H9 (cell line): Measurements from ENCODE around the gene TTK. TPM values are rescaled to one million over a fixed set of nuclear protein-coding genes. Genes with fewer than 3 reads are reported as not detected.

Source experiments
- DNase-seq: peaks from one replicate; pipeline ENCODE4 v3.0.0-alpha.2; 2017
- H2AFZ ChIP-seq: one replicate; pipeline ENCODE4 v1.6.1; 2013; ENCODE audit warnings: mild to moderate bottlenecking, low read length, control low read depth, moderate library complexity
- H2AK5ac ChIP-seq: 2 replicates; pipeline ENCODE4 v1.6.1; 2013; ENCODE audit warnings: low read length, control low read depth, mixed read lengths; ENCODE audit not compliant: insufficient read length
- H2BK120ac ChIP-seq: one replicate; pipeline ENCODE4 v1.6.1; 2013; ENCODE audit warnings: low read depth, mild to moderate bottlenecking, low read length, control low read depth, inconsistent platforms; ENCODE audit not compliant: poor library complexity, severe bottlenecking
- H2BK12ac ChIP-seq: 2 replicates; pipeline ENCODE4 v1.6.1; 2013; ENCODE audit warnings: low read length, control low read depth, mixed read lengths, low read depth; ENCODE audit not compliant: insufficient read length
- H2BK15ac ChIP-seq: 2 replicates; pipeline ENCODE4 v1.6.1; 2013; ENCODE audit warnings: low read depth, low read length, control low read depth
- H2BK20ac ChIP-seq: one replicate; pipeline ENCODE4 v1.6.1; 2013; ENCODE audit warnings: low read depth, mild to moderate bottlenecking, low read length, control low read depth, inconsistent platforms; ENCODE audit not compliant: poor library complexity, severe bottlenecking
- H2BK5ac ChIP-seq: 2 replicates; pipeline ENCODE4 v1.6.1; 2013; ENCODE audit warnings: low read length, control low read depth, mixed read lengths; ENCODE audit not compliant: insufficient read length
- H3K14ac ChIP-seq: 2 replicates; pipeline ENCODE4 v1.6.1; 2013; ENCODE audit warnings: low read length, control low read depth; ENCODE audit not compliant: insufficient read depth
- H3K18ac ChIP-seq: 2 replicates; pipeline ENCODE4 v1.6.1; 2013; ENCODE audit warnings: low read depth, mild to moderate bottlenecking, mixed read lengths, low read length, control low read depth; ENCODE audit not compliant: insufficient read length
- H3K23ac ChIP-seq: 2 replicates; pipeline ENCODE4 v1.6.1; 2013; ENCODE audit warnings: low read length, control low read depth, mixed read lengths, low read depth; ENCODE audit not compliant: insufficient read length
- H3K23me2 ChIP-seq: 2 replicates; pipeline ENCODE4 v1.6.1; 2013; ENCODE audit warnings: low read depth, mild to moderate bottlenecking, mixed read lengths, low read length, control low read depth; ENCODE audit not compliant: insufficient read length, poor library complexity, severe bottlenecking
- H3K27ac ChIP-seq: 2 replicates; pipeline ENCODE4 v1.5.1; 2013; ENCODE audit warnings: low read length, control low read depth, mixed read lengths, low read depth; ENCODE audit not compliant: insufficient read length
- H3K27me3 ChIP-seq: 2 replicates; pipeline ENCODE4 v1.6.1; 2013; ENCODE audit warnings: low read length, control low read depth, inconsistent platforms; ENCODE audit not compliant: insufficient read depth
- H3K4ac ChIP-seq: 2 replicates; pipeline ENCODE4 v1.6.1; 2013; ENCODE audit warnings: low read depth, mild to moderate bottlenecking, control low read depth, inconsistent platforms, low read length, moderate library complexity
- H3K4me1 ChIP-seq: 2 replicates; pipeline ENCODE4 v1.6.1; 2013; ENCODE audit warnings: low read length, control low read depth, inconsistent platforms; ENCODE audit not compliant: insufficient read depth
- H3K4me2 ChIP-seq: 2 replicates; pipeline ENCODE4 v1.6.1; 2013; ENCODE audit warnings: low read length, control low read depth, mixed read lengths; ENCODE audit not compliant: insufficient read length, insufficient read depth
- H3K56ac ChIP-seq: 2 replicates; pipeline ENCODE4 v1.6.1; 2013; ENCODE audit warnings: low read depth, mild to moderate bottlenecking, mixed read lengths, low read length, control low read depth; ENCODE audit not compliant: insufficient read length
- H3K79me1 ChIP-seq: 2 replicates; pipeline ENCODE4 v1.6.1; 2013; ENCODE audit warnings: low read depth, mild to moderate bottlenecking, moderate library complexity, low read length, control low read depth, inconsistent platforms; ENCODE audit not compliant: insufficient read depth, poor library complexity, severe bottlenecking
- H3K79me2 ChIP-seq: 2 replicates; pipeline ENCODE4 v1.6.1; 2013; ENCODE audit warnings: low read length, control low read depth, inconsistent platforms; ENCODE audit not compliant: insufficient read depth
- H3K9ac ChIP-seq: 2 replicates; pipeline ENCODE4 v1.6.1; 2013; ENCODE audit warnings: low read length, control low read depth, mixed read lengths; ENCODE audit not compliant: insufficient read length; ENCODE audit errors: extremely low read depth
- H3K9me3 ChIP-seq: one replicate; pipeline ENCODE4 v1.6.1; 2013; ENCODE audit warnings: low read depth, low read length, inconsistent platforms; ENCODE audit not compliant: control insufficient read depth
- H3T11ph ChIP-seq: one replicate; pipeline ENCODE4 v1.6.1; 2013; ENCODE audit warnings: mild to moderate bottlenecking, low read length, control low read depth, inconsistent platforms
- H4K20me1 ChIP-seq: one replicate; pipeline ENCODE4 v1.6.1; 2013; ENCODE audit not compliant: control insufficient read depth, insufficient read length, insufficient read depth
- H4K5ac ChIP-seq: 2 replicates; pipeline ENCODE4 v1.6.1; 2013; ENCODE audit warnings: low read depth, mild to moderate bottlenecking, mixed read lengths, low read length, control low read depth; ENCODE audit not compliant: insufficient read length
- H4K8ac ChIP-seq: replicated peaks from 2 replicates; pipeline ENCODE4 v1.6.1; 2013; ENCODE audit warnings: low read length, control low read depth, mixed read lengths, low read depth; ENCODE audit not compliant: insufficient read length
- H4K91ac ChIP-seq: 2 replicates; pipeline ENCODE4 v1.6.1; 2013; ENCODE audit warnings: low read depth, mild to moderate bottlenecking, moderate library complexity, mixed read lengths, low read length, control low read depth; ENCODE audit not compliant: insufficient read length
- H3K27ac Mint-ChIP-seq, 3 experiments: 2 replicates in 2 of 3; 3 replicates in 1 of 3; pipeline ENCODE4 v1.8.0; 2020 to 2021; ENCODE audit warnings: mixed read lengths in 3 of 3, mild to moderate bottlenecking in 1 of 3, moderate library complexity in 1 of 3
- H3K27me3 Mint-ChIP-seq: 2 replicates; pipeline ENCODE4 v1.8.0; 2021; ENCODE audit warnings: low read depth, mild to moderate bottlenecking, moderate library complexity, mixed read lengths
- H3K36me3 Mint-ChIP-seq, 3 experiments: 2 replicates in 2 of 3; 3 replicates in 1 of 3; pipeline ENCODE4 v1.8.0; 2020 to 2021; ENCODE audit warnings: low read depth in 3 of 3, mixed read lengths in 3 of 3; ENCODE audit not compliant: insufficient read depth in 1 of 3
- H3K4me1 Mint-ChIP-seq, 2 experiments: 2 replicates each; pipeline ENCODE4 v1.8.0; 2020; ENCODE audit warnings: mixed read lengths in 2 of 2
- H3K4me3 Mint-ChIP-seq, 2 experiments: 2 replicates in 1 of 2; 3 replicates in 1 of 2; pipeline ENCODE4 v1.8.0; 2020 to 2021; ENCODE audit warnings: mild to moderate bottlenecking in 2 of 2, mixed read lengths in 2 of 2, moderate library complexity in 1 of 2
- H3K9me3 Mint-ChIP-seq, 2 experiments: 2 replicates in 1 of 2; 3 replicates in 1 of 2; pipeline ENCODE4 v1.8.0; 2020; ENCODE audit warnings: mild to moderate bottlenecking in 2 of 2, mixed read lengths in 2 of 2, moderate library complexity in 1 of 2
- WGBS: extraction: QIAGEN DNeasy Blood & Tissue Kit; methylation state at CpG from one replicate; pipeline ENCODE4 v1.1.7; 2013; ENCODE audit warnings: missing lambda C conversion rate, low lambda C conversion rate, mixed read lengths; ENCODE audit not compliant: insufficient read length; ENCODE audit errors: extremely low coverage; 5-methylcytosine and 5-hydroxymethylcytosine counted together
- total RNA-seq: library from RNA; stranded (reverse); gene quantifications from 2 replicates; pipeline ENCODE4 v1.2.1, GENCODE V29; 2021
- TF ChIP-seq, protein P1 (sequence below): fragments of 200-600 bp; sonication (generic); conservative IDR thresholded peaks from 3 replicates; pipeline ENCODE4 v1.8.0; 2021; ENCODE audit warnings: antibody characterized with exemption, mild to moderate bottlenecking

The TTK gene
- total RNA-seq, 1 experiment from 2014 or later: 47.5 TPM

DNA sequence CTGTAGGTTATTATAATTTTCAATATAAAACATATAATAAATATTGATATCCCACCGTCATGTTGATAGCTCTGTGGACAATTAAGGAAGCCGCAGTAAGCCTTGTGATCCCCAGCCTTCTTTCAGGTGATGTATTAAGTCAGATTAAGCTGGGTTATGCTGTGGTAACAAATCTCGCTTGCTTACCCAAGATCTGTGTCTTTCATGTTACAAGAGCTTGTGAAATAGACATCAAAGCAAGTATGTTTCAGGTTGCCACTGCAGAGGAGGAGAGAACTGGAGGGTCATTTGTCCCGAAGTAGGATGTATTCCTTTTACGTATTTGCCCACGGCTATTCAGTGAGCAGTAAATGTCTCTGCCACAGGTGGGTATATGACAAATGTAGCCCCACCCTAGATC, 84.2 kb downstream of the TTK start:
- Histone ChIP-seq H4K8ac (no peak overlapping the region), H3K18ac (no peak overlapping the region), H3K14ac (no peak overlapping the region), H3K9ac (no peak overlapping the region), H2AFZ (no peak overlapping the region), H2BK5ac (no peak overlapping the region), H3K79me1 (no peaks in the 10 kb centered on the region), H3K27ac (no peak overlapping the region), H2BK12ac (no peak overlapping the region), H3K4me2 (no peak overlapping the region), H2AK5ac (no peak overlapping the region), H3K27me3 (no peaks in the 10 kb centered on the region), H3K9me3 (no peaks in the 10 kb centered on the region), H3K23ac (no peak overlapping the region), H2BK20ac (no peak overlapping the region), H3K4me1 (no peaks in the 10 kb centered on the region), H3T11ph (no peak overlapping the region), H3K4ac (no peak overlapping the region), H2BK120ac (no peak overlapping the region), H4K5ac (no peak overlapping the region), H2BK15ac (no peak overlapping the region), H3K79me2 (no peaks in the 10 kb centered on the region), H4K20me1 (no peaks in the 10 kb centered on the region), H3K56ac (no peak overlapping the region), H3K23me2 (no peaks in the 10 kb centered on the region), H4K91ac (no peak overlapping the region)
- Mint-ChIP-seq H3K27me3 (no peaks in the 10 kb centered on the region), H3K9me3 (no peaks in the 10 kb centered on the region), H3K4me3 (no peak overlapping the region), H3K36me3 (no peaks in the 10 kb centered on the region), H3K4me1 (no peaks in the 10 kb centered on the region), H3K27ac (no peak overlapping the region)
- TF ChIP-seq, protein P1, sequence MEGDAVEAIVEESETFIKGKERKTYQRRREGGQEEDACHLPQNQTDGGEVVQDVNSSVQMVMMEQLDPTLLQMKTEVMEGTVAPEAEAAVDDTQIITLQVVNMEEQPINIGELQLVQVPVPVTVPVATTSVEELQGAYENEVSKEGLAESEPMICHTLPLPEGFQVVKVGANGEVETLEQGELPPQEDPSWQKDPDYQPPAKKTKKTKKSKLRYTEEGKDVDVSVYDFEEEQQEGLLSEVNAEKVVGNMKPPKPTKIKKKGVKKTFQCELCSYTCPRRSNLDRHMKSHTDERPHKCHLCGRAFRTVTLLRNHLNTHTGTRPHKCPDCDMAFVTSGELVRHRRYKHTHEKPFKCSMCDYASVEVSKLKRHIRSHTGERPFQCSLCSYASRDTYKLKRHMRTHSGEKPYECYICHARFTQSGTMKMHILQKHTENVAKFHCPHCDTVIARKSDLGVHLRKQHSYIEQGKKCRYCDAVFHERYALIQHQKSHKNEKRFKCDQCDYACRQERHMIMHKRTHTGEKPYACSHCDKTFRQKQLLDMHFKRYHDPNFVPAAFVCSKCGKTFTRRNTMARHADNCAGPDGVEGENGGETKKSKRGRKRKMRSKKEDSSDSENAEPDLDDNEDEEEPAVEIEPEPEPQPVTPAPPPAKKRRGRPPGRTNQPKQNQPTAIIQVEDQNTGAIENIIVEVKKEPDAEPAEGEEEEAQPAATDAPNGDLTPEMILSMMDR: no peak
- no peak for DNase-seq
- no CpG with 5 or more reads among the region's 6 CpGs for WGBS
